HG03469 (cell line): Measurements from ENCODE around the gene MDFIC.
"Not testable (repeated sequence)": the region's sequence is repeated elsewhere in the genome, so short reads cannot be mapped to it uniquely, and the experiment has no call there.

ENCODE experiments used
- ATAC-seq: cut with Tn5 transposase; IDR thresholded peaks from one replicate; pipeline ENCODE4 v1.9.1; 2021; ENCODE audit warnings: mild to moderate bottlenecking, moderate library complexity, moderate number of reproducible peaks; ENCODE audit not compliant: unreplicated experiment

Gene MDFIC, protein sequence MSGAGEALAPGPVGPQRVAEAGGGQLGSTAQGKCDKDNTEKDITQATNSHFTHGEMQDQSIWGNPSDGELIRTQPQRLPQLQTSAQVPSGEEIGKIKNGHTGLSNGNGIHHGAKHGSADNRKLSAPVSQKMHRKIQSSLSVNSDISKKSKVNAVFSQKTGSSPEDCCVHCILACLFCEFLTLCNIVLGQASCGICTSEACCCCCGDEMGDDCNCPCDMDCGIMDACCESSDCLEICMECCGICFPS

GRCh38 chr7:114922026-114922651, at the start of gene MDFIC:
TSS of gene MDFIC (plus strand) at chr7:114922094. CDS start at chr7:114923034, 940 bp downstream.
- ATAC-seq = peak; percentile 21

DNA sequence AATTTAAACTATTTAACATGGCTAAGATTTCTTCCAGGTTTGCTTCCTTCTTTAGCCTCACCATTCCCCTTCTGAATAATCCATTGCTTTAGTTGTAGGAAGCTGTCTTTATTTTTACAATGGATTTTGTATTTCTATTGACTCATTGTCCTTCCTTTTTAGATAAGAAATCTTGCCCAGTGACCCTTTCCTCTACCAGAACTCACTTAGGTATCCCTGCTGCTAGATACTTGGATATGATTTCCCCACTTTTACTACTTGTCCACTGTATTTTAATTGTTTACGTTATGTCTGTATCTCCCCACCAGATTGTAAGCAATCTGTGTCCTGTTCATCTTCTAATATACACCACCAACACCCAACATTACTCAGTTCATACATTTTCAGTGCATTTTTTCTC, 47.7 kb upstream of the MDFIC start:
- no peak for ATAC-seq

- no peak for ATAC-seq
Measured at GRCh38 chr7:114875186-114875585, 46.7 kb upstream of the MDFIC start.

DNA sequence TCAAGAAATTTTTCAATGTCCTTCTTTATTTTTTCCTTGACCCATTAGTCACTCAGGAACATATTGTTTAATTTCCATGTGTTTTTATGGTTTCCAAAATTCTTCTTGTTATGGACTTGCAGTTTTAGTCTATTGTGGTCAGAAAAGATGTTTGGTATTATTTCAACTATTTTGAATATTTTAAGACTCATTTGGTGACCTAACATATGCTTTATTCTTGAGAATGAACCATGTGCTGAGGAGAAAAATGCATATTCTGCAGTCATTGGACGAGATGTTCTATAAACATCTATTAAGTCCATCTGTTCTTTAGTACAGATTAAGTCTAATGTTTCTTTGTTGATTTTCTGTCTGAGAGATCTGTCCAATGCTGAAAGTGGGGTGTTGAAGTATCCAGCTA, 42.3 kb upstream of the MDFIC start:
- no peak for ATAC-seq

GRCh38 chr7:114885836-114886235, 36.1 kb upstream of the MDFIC start:
- ATAC-seq = no peak

DNA sequence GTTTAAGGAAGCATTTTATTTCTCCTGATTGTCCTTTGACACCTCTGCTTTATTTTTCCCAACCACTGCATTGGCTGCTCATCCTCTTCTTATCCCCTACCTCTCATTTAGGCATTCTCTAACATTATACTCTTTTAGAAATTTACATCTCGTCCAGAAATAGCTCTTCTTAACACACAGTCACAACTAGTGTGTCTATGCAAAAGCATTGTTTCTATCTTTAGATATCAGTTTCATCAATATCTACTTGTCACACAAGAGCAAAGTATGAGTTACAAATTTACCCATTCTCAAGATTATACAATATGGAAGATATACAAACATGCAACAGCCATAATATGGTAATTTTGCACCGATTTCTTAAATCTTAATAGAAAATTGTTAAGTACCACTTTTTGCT, 35.7 kb upstream of the MDFIC start:
- ATAC-seq = no peak

DNA sequence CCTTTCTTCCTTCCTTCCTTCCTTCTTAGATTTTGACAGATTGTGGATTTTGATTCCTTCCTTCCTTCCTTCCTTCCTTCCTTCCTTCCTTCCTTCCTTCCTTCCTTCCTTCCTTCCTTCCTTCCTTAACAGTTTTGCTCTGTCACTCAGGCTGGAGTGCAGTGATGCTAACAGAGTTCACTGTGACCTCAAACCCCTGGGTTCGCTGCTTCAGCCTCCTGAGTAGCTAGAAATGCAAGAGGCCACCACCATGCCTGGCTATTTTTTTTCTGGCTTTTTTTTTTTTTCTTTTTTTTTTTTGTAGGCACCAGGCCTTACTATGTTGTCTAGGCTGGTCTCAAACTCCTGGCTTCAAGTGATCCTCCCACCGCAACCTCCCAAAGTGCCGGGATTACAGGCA, 32.8 kb upstream of the MDFIC start:
- ATAC-seq = not testable (repeated sequence)

DNA sequence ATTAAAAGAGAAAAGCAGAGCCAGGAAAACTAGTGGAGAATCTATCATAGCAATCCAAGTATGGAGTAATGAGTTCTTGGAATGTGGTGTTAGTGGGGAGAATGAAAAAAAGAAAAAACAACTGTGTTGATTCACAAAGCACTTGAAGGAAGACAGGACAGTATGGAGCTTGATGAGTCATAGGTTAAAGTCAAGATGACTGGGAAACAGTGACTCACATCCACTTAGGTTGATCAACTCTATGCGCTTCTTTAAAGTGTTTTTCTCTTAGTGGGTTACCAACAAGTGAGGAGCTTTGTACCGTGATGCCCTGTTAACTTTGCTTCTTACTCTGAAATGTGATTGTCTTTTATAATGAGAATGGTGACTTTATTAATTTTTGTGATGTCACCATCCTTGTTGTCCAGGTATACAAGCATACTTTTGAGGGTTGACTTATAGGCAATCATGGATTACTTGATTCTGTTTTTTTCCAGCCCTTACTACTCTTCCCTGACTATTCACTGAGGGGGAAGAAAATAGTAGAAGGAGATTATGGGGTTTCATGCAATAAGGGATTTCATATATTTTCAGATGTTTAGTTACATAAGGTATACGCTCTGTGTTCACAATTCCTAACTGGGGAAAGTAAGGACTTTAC, 32.1 kb upstream of the MDFIC start:
- no peak for ATAC-seq

GRCh38 chr7:114890561-114890960, 31.3 kb upstream of the MDFIC start:
- ATAC-seq = no peak

- ATAC-seq = no peak
Measured at GRCh38 chr7:114900127-114900526, 21.8 kb upstream of the MDFIC start.

GRCh38 chr7:114901771-114902170, 20.1 kb upstream of the MDFIC start:
- no peak for ATAC-seq

- no peak for ATAC-seq
Measured at GRCh38 chr7:114903131-114903530, 18.8 kb upstream of the MDFIC start.

- no peak for ATAC-seq
Measured at GRCh38 chr7:114910787-114911186, 11.1 kb upstream of the MDFIC start.

DNA sequence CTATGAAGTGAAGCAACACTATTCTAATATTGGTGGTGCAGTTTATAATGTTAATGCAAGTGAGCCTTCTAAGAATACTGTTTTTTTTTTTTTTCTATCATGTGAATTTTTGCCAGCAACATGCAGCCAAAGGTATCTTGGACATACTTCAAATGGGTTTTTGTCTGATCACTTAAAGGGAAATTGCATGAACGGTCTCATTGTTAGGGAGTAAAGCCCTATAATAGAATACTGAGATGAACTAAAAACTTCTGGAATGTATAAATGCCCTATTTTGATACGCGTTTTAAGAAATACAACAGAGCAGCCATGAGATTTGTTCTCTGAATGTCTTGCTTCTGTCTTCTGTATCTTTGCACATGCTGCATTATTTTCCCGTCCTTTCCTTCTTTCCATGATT, 10.5 kb upstream of the MDFIC start:
- no peak for ATAC-seq

DNA sequence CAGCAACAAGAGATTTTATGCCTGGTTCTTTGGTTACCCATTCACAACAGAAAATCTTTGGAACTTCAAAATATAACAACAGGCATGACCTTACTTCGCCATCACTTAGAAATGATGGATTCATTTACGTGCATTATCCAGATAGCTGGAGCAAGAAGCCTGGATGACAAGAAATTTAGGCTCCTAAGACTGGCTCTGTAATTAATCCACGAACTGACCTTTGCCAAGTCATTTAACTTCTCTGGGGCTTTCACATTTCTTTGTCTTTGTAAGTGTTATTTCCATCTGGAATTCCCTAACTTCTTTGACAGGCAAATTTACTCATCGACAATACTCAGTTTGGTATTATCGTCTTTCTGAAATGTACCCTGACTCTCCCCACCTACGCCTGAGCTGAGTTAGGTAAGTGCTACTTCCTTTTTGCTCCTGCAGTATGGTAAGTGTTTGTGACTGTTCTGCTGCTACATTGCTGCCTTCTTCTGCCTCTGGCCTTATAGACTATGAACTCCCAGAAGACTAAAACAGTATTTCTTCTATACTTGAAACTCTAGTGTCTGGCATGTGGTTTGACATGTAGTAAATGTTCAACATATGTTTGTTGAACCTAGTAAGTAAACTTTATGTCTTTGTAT, 5.5 kb upstream of the MDFIC start:
- peak; percentile 95 for ATAC-seq

DNA sequence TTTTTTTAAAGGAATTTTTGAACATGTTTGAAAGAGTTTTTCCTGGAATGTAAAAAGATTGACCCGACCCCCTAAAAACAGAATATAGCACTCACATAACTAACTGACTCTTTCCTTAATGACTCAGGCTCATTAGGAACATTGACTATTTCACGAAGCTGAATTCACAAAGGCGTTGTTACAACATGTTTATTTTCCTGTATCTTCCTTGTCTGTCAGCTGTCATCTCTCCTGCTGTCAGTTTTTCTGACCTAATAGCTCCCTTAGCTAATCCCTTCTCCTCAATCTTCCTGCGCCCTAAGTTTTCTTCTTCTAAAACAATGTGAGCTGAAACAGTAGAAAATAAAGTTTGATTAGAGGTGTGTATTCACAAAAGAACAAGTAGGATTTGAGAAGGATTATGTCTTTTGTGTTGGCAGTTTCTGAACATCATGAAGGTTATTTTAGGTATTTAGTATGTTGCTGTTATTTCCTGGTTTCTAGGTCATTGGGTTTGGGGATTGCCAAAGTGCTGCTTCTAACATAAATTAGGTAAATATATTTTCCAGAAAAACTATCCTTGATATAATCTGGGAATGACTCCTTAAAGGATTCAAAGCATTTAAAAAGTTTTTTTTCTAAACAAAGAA, 4.6 kb upstream of the MDFIC start:
- ATAC-seq = no peak

- ATAC-seq = no peak
Measured at GRCh38 chr7:114919587-114919986, 2.3 kb upstream of the MDFIC start.

GRCh38 chr7:114921631-114922025, 266 bp upstream of the MDFIC start:
- no peak for ATAC-seq

- peak; percentile 16 for ATAC-seq
Measured at GRCh38 chr7:114922652-114923402, 933 bp downstream of the MDFIC start.

DNA sequence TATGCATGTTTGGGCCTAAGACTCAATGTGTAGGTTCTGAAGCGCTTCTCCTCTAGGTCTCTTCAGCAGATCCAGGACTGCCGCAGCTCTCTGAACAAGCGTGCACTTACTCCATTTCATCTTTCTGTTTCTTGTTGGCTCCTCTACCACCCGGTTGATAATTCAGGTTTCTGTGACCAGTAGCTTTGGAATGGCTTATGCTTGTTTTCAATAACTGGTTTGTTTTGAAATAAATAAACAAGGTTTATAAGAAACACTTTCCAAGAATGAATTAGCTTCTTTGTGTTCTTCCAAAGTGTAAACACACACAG, 1.5 kb downstream of the MDFIC start:
- no peak for ATAC-seq
